MM.1S (cell line): Measurements from ENCODE around the gene PTPDC1.

Source experiments
- DNase-seq: peaks from one replicate; pipeline ENCODE4 v3.0.0-alpha.2; 2015
- H2AFZ ChIP-seq: fragments of 300-600 bp; sonication (generic); 2 replicates; pipeline ENCODE4 v1.6.0; 2016; ENCODE audit warnings: antibody characterized with exemption, low read length
- H3F3A ChIP-seq: fragments of 300-600 bp; sonication (generic); 2 replicates; pipeline ENCODE4 v1.6.1; 2016; ENCODE audit warnings: mild to moderate bottlenecking, antibody characterized with exemption, low read length, moderate library complexity, mixed read lengths; ENCODE audit not compliant: insufficient read depth
- H3K27ac ChIP-seq: fragments of 300-600 bp; sonication (generic); 2 replicates; pipeline ENCODE4 v1.5.1; 2016; ENCODE audit warnings: mild to moderate bottlenecking, low read length
- H3K27me3 ChIP-seq: fragments of 300-600 bp; sonication (generic); replicated peaks from 2 replicates; pipeline ENCODE4 v1.6.0; 2016; ENCODE audit warnings: low read length; ENCODE audit not compliant: insufficient read depth
- H3K36me3 ChIP-seq: fragments of 300-600 bp; sonication (generic); replicated peaks from 2 replicates; pipeline ENCODE4 v1.6.1; 2016; ENCODE audit warnings: mild to moderate bottlenecking, low read length, mixed read lengths; ENCODE audit not compliant: insufficient read depth
- H3K4me1 ChIP-seq: fragments of 300-600 bp; sonication (generic); 2 replicates; pipeline ENCODE4 v1.6.1; 2016; ENCODE audit warnings: low read length, mixed read lengths
- H3K4me2 ChIP-seq: fragments of 300-600 bp; sonication (generic); 2 replicates; pipeline ENCODE4 v1.6.0; 2016; ENCODE audit warnings: low read depth, low read length
- H3K4me3 ChIP-seq: fragments of 300-600 bp; sonication (generic); 2 replicates; pipeline ENCODE4 v1.5.1; 2016; ENCODE audit warnings: low read length, mixed read lengths
- H3K79me2 ChIP-seq: fragments of 300-600 bp; sonication (generic); 2 replicates; pipeline ENCODE4 v1.6.1; 2016; ENCODE audit warnings: mixed run types, low read length, mixed read lengths
- H3K9ac ChIP-seq: fragments of 300-600 bp; sonication (generic); 2 replicates; pipeline ENCODE4 v1.6.1; 2016; ENCODE audit warnings: low read length, mixed read lengths
- H3K9me2 ChIP-seq: fragments of 300-600 bp; sonication (generic); replicated peaks from 2 replicates; pipeline ENCODE4 v1.6.1; 2016; ENCODE audit warnings: mild to moderate bottlenecking, low read length, mixed read lengths; ENCODE audit not compliant: insufficient read depth
- H3K9me3 ChIP-seq: fragments of 300-600 bp; sonication (generic); replicated peaks from 2 replicates; pipeline ENCODE4 v1.6.1; 2016; ENCODE audit warnings: mild to moderate bottlenecking, low read length, mixed read lengths; ENCODE audit not compliant: insufficient read depth
- H4K20me1 ChIP-seq: fragments of 300-600 bp; sonication (generic); 2 replicates; pipeline ENCODE4 v1.6.1; 2016; ENCODE audit warnings: mild to moderate bottlenecking, low read length, moderate library complexity, mixed read lengths; ENCODE audit not compliant: insufficient read depth
- EZH2 ChIP-seq: fragments of 300-600 bp; sonication (generic); optimal IDR thresholded peaks from 2 replicates; pipeline ENCODE3; 2017; ENCODE audit warnings: low read depth, mild to moderate bottlenecking, antibody characterized with exemption, low read length, mixed read lengths
- EZH2phosphoT487 ChIP-seq: fragments of 300-600 bp; sonication (generic); IDR thresholded peaks from 2 replicates; pipeline ENCODE4 v1.6.1; 2018; ENCODE audit warnings: antibody characterized with exemption, low read length
- TF ChIP-seq, protein P1 (sequence below): fragments of 300-600 bp; sonication (generic); IDR thresholded peaks from 2 replicates; pipeline ENCODE4 v1.5.1; 2016; ENCODE audit warnings: antibody characterized with exemption, low read length, mixed read lengths

PTPDC1 gene

GRCh38 chr9:94156348-94157049, 72.2 kb downstream of the PTPDC1 start:
- no peaks in the 10 kb centered on the region for H3K9me3 ChIP-seq
- H3K9me2 ChIP-seq = no peaks in the 10 kb centered on the region
- no peak overlapping the region for H3K4me3 ChIP-seq
- no peaks in the 10 kb centered on the region for H3K36me3 ChIP-seq
- H3K27ac ChIP-seq = no peak overlapping the region
- no peak overlapping the region for H3K9ac ChIP-seq
- H3F3A ChIP-seq = no peaks in the 10 kb centered on the region
- DNase-seq = no peak
- H3K79me2 ChIP-seq = no peaks in the 10 kb centered on the region
- peaks cover 10% of the 10 kb centered on the region; the same call in 1 of the 2 replicates for H3K4me1 ChIP-seq
- TF ChIP-seq, protein P1, sequence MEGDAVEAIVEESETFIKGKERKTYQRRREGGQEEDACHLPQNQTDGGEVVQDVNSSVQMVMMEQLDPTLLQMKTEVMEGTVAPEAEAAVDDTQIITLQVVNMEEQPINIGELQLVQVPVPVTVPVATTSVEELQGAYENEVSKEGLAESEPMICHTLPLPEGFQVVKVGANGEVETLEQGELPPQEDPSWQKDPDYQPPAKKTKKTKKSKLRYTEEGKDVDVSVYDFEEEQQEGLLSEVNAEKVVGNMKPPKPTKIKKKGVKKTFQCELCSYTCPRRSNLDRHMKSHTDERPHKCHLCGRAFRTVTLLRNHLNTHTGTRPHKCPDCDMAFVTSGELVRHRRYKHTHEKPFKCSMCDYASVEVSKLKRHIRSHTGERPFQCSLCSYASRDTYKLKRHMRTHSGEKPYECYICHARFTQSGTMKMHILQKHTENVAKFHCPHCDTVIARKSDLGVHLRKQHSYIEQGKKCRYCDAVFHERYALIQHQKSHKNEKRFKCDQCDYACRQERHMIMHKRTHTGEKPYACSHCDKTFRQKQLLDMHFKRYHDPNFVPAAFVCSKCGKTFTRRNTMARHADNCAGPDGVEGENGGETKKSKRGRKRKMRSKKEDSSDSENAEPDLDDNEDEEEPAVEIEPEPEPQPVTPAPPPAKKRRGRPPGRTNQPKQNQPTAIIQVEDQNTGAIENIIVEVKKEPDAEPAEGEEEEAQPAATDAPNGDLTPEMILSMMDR = no peak
- TF ChIP-seq EZH2phosphoT487 = no peak
- no peak for TF ChIP-seq EZH2
- no peak overlapping the region for H3K4me2 ChIP-seq
- no peaks in the 10 kb centered on the region for H4K20me1 ChIP-seq
- no peak overlapping the region for H2AFZ ChIP-seq
- no peaks in the 10 kb centered on the region for H3K27me3 ChIP-seq

GRCh38 chr9:94157050-94157801, 73.0 kb downstream of the PTPDC1 start:
- Histone ChIP-seq H3K36me3 (no peaks in the 10 kb centered on the region), H3K79me2 (no peaks in the 10 kb centered on the region), H4K20me1 (no peaks in the 10 kb centered on the region), H3K9me2 (no peaks in the 10 kb centered on the region), H3K9ac (no peak overlapping the region), H3K4me1 (peaks cover 10% of the 10 kb centered on the region; the same call in 1 of the 2 replicates), H3K9me3 (no peaks in the 10 kb centered on the region), H2AFZ (no peak overlapping the region), H3K4me3 (no peak overlapping the region), H3K27ac (no peak overlapping the region), H3F3A (no peaks in the 10 kb centered on the region), H3K27me3 (no peaks in the 10 kb centered on the region), H3K4me2 (no peak overlapping the region)
- no peak for DNase-seq
- TF ChIP-seq EZH2phosphoT487 (no peak), EZH2 (no peak)
- TF ChIP-seq, protein P1 = no peak
